Activated T-helper 17 cell treated with anti-CD3 and anti-CD28 coated beads, Interleukin-2, amount 50 U/mL, for 72 hours (primary cell): ENCODE data around the gene WBP1. TPM values are rescaled to one million over a fixed set of nuclear protein-coding genes. Genes with fewer than 3 reads are reported as not detected.

Source experiments
- ATAC-seq: fragments of 150-1000 bp; cut with Tn5 transposase; replicated peaks from 2 replicates; pipeline ENCODE4 v1.10.0; 2021; ENCODE audit warnings: mild to moderate bottlenecking, moderate library complexity
- H3K27ac Mint-ChIP-seq: one replicate; pipeline ENCODE4 v1.8.0; 2022; ENCODE audit warnings: mixed read lengths
- H3K27me3 Mint-ChIP-seq: one replicate; pipeline ENCODE4 v1.8.0; 2022; ENCODE audit warnings: mixed read lengths
- H3K36me3 Mint-ChIP-seq: one replicate; pipeline ENCODE4 v1.8.0; 2022; ENCODE audit warnings: low read depth, mild to moderate bottlenecking, mixed read lengths
- H3K4me1 Mint-ChIP-seq: one replicate; pipeline ENCODE4 v1.8.0; 2022; ENCODE audit warnings: mixed read lengths
- H3K4me3 Mint-ChIP-seq: one replicate; pipeline ENCODE4 v1.8.0; 2022; ENCODE audit warnings: mild to moderate bottlenecking, mixed read lengths
- H3K9me3 Mint-ChIP-seq: one replicate; pipeline ENCODE4 v1.8.0; 2022; ENCODE audit warnings: mixed read lengths
- total RNA-seq, 2 donors: library from RNA; stranded (reverse); gene quantifications; one replicate each; pipeline ENCODE4 v1.2.3, GENCODE V29; 2022

WBP1 gene
- total RNA-seq, 2 donors from 2014 or later, result 34.1 to 48.5 TPM

GRCh38 chr2:74497777-74498499 lies 39.7 kb downstream of the WBP1 start:
- H3K27me3 Mint-ChIP-seq, result peaks cover 25% of the 10 kb centered on the region
- peak; percentile 56 for ATAC-seq

GRCh38 chr2:74498500-74499266 lies 40.4 kb downstream of the WBP1 start:
- no peaks in the 10 kb centered on the region for H3K9me3 Mint-ChIP-seq
- H3K27me3 Mint-ChIP-seq, result peaks cover 25% of the 10 kb centered on the region
- peak; percentile 83 for ATAC-seq
- H3K4me1 Mint-ChIP-seq, result peaks cover 11% of the 10 kb centered on the region
- H3K36me3 Mint-ChIP-seq, result peaks cover 9% of the 10 kb centered on the region
- H3K4me3 Mint-ChIP-seq, result peak overlapping the region; percentile 85
- H3K27ac Mint-ChIP-seq, result peak overlapping the region; percentile 71

More at GRCh38 chr2:74497777-74498499, 39.7 kb downstream of the WBP1 start:
- Mint-ChIP-seq H3K27ac (peak overlapping the region; percentile 71), H3K9me3 (no peaks in the 10 kb centered on the region), H3K4me3 (peak overlapping the region; percentile 85), H3K36me3 (peaks cover 17% of the 10 kb centered on the region), H3K4me1 (peaks cover 11% of the 10 kb centered on the region)

- Mint-ChIP-seq H3K36me3 (peaks cover 9% of the 10 kb centered on the region), H3K9me3 (no peaks in the 10 kb centered on the region), H3K27ac (peak within 1 kb of the TSS; percentile 71), H3K4me3 (peak within 1 kb of the TSS; percentile 85), H3K27me3 (peaks cover 30% of the 10 kb centered on the region), H3K4me1 (peaks cover 12% of the 10 kb centered on the region)
- peak; percentile 12 for ATAC-seq
Observed at GRCh38 chr2:74499267-74499939, 41.2 kb downstream of the WBP1 start, which contains the start of gene LBX2. TSS of gene LBX2 (minus strand) at chr2:74499603. CDS start at chr2:74499537, 66 bp downstream.

- H3K27me3 Mint-ChIP-seq, result peaks cover 36% of the 10 kb centered on the region
- peaks cover 13% of the 10 kb centered on the region for H3K36me3 Mint-ChIP-seq
- H3K9me3 Mint-ChIP-seq, result no peaks in the 10 kb centered on the region
- no peak for ATAC-seq
- H3K27ac Mint-ChIP-seq, result no peak overlapping the region
- H3K4me1 Mint-ChIP-seq, result peaks cover 19% of the 10 kb centered on the region
- H3K4me3 Mint-ChIP-seq, result no peak overlapping the region
Observed at GRCh38 chr2:74499940-74500577, 41.8 kb downstream of the WBP1 start.

GRCh38 chr2:74500578-74500946 lies 42.3 kb downstream of the WBP1 start:
- Mint-ChIP-seq H3K4me1 (peaks cover 24% of the 10 kb centered on the region), H3K27ac (no peak overlapping the region), H3K36me3 (peaks cover 18% of the 10 kb centered on the region), H3K4me3 (no peak overlapping the region), H3K9me3 (no peaks in the 10 kb centered on the region), H3K27me3 (peaks cover 36% of the 10 kb centered on the region)
- no peak for ATAC-seq

- H3K4me1 Mint-ChIP-seq, result peaks cover 26% of the 10 kb centered on the region
- H3K4me3 Mint-ChIP-seq, result peak overlapping the region; percentile 69
- peaks cover 36% of the 10 kb centered on the region for H3K27me3 Mint-ChIP-seq
- peaks cover 28% of the 10 kb centered on the region for H3K36me3 Mint-ChIP-seq
- no peaks in the 10 kb centered on the region for H3K9me3 Mint-ChIP-seq
- H3K27ac Mint-ChIP-seq, result no peak overlapping the region
- no peak for ATAC-seq
Observed at GRCh38 chr2:74501335-74502071, 43.3 kb downstream of the WBP1 start.

- H3K27ac Mint-ChIP-seq, result no peak overlapping the region
Observed at GRCh38 chr2:74502147-74502719, 44.0 kb downstream of the WBP1 start.

GRCh38 chr2:74502720-74503505 lies 44.7 kb downstream of the WBP1 start:
- Mint-ChIP-seq H3K4me3 (peak overlapping the region; percentile 69), H3K27ac (no peak overlapping the region), H3K4me1 (peaks cover 34% of the 10 kb centered on the region), H3K9me3 (no peaks in the 10 kb centered on the region), H3K27me3 (peaks cover 36% of the 10 kb centered on the region), H3K36me3 (peaks cover 40% of the 10 kb centered on the region)
- peak; percentile 42 for ATAC-seq

More at GRCh38 chr2:74502147-74502719, 44.0 kb downstream of the WBP1 start:
- no peak for ATAC-seq
- Mint-ChIP-seq H3K27me3 (peaks cover 36% of the 10 kb centered on the region), H3K4me3 (peak overlapping the region; percentile 69), H3K36me3 (peaks cover 35% of the 10 kb centered on the region), H3K4me1 (peaks cover 30% of the 10 kb centered on the region), H3K9me3 (no peaks in the 10 kb centered on the region)

- Mint-ChIP-seq H3K36me3 (peaks cover 40% of the 10 kb centered on the region), H3K27me3 (peaks cover 30% of the 10 kb centered on the region), H3K4me1 (peaks cover 27% of the 10 kb centered on the region), H3K4me3 (peak overlapping the region; percentile 69), H3K27ac (no peak overlapping the region), H3K9me3 (no peaks in the 10 kb centered on the region)
- ATAC-seq, result no peak
Observed at GRCh38 chr2:74503506-74504475, 45.6 kb downstream of the WBP1 start.

- no peaks in the 10 kb centered on the region for H3K9me3 Mint-ChIP-seq
- H3K4me3 Mint-ChIP-seq, result peak overlapping the region; percentile 69
- H3K36me3 Mint-ChIP-seq, result peaks cover 40% of the 10 kb centered on the region
- H3K4me1 Mint-ChIP-seq, result peaks cover 25% of the 10 kb centered on the region
- H3K27ac Mint-ChIP-seq, result no peak overlapping the region
- peaks cover 26% of the 10 kb centered on the region for H3K27me3 Mint-ChIP-seq
- no peak for ATAC-seq
Observed at GRCh38 chr2:74504591-74504990, 46.4 kb downstream of the WBP1 start.

GRCh38 chr2:74505448-74506246 lies 47.4 kb downstream of the WBP1 start:
- Mint-ChIP-seq H3K4me1 (peaks cover 28% of the 10 kb centered on the region), H3K9me3 (no peaks in the 10 kb centered on the region), H3K4me3 (peak overlapping the region; percentile 94), H3K36me3 (peaks cover 40% of the 10 kb centered on the region), H3K27ac (no peak overlapping the region), H3K27me3 (peaks cover 19% of the 10 kb centered on the region)
- no peak for ATAC-seq
